ENCODE results near the gene INVS.
"Not testable (repeated sequence)": the region's sequence is repeated elsewhere in the genome, so short reads cannot be mapped to it uniquely, and the experiment has no call there.

The INVS gene, protein sequence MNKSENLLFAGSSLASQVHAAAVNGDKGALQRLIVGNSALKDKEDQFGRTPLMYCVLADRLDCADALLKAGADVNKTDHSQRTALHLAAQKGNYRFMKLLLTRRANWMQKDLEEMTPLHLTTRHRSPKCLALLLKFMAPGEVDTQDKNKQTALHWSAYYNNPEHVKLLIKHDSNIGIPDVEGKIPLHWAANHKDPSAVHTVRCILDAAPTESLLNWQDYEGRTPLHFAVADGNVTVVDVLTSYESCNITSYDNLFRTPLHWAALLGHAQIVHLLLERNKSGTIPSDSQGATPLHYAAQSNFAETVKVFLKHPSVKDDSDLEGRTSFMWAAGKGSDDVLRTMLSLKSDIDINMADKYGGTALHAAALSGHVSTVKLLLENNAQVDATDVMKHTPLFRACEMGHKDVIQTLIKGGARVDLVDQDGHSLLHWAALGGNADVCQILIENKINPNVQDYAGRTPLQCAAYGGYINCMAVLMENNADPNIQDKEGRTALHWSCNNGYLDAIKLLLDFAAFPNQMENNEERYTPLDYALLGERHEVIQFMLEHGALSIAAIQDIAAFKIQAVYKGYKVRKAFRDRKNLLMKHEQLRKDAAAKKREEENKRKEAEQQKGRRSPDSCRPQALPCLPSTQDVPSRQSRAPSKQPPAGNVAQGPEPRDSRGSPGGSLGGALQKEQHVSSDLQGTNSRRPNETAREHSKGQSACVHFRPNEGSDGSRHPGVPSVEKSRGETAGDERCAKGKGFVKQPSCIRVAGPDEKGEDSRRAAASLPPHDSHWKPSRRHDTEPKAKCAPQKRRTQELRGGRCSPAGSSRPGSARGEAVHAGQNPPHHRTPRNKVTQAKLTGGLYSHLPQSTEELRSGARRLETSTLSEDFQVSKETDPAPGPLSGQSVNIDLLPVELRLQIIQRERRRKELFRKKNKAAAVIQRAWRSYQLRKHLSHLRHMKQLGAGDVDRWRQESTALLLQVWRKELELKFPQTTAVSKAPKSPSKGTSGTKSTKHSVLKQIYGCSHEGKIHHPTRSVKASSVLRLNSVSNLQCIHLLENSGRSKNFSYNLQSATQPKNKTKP

DNA sequence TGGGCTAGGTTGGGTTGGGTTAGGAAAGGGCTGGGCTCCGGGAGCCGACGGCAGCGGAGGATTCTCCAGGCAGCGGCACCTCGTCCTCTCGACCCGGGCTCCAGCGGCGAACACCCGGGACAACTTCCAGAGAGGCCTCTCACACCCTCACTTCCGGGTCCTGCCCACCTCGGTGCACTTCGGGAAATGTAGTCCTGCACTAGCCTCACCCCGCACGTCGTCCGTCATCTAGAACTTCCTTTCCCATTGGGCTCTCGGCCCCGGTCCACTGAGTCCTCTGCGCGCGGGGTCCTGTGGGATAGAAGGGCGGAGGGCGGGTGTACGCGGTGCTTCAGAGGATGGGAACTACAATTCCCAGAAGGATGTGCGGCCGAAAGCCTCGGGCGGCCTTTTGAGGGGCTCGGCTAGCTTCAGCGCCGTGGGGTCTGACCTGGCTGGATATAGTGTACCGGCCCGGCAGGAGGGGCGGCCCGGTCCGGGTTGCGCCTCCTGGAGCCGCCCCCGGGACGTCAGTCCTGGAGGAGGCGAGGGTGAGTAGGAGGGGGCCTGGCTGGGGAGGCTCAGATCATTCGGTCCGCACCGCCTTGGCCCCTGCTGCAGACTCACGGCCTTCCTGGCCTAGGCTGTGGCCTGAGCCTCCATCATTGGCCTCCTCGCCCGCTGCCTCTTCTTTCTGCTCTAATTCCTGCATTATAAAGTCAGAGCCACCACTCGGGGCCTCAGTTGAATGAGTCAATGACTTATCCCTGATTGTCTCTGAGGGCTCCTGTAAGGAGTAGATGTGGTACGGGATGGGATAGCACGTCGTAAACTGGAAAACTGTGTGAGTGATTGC lies at the start of gene INVS, which contains the start of gene ERP44:
Gene INVS (plus strand): TSS at position 357 of the 835 bp plus-strand sequence. CDS start 5,279 bp downstream, outside the sequence.
Gene ERP44 (minus strand): TSS at position 114 of the 835 bp plus-strand sequence. CDS start 160 bp downstream, outside the sequence.
- peak; percentile 98 for DNase-seq

DNA sequence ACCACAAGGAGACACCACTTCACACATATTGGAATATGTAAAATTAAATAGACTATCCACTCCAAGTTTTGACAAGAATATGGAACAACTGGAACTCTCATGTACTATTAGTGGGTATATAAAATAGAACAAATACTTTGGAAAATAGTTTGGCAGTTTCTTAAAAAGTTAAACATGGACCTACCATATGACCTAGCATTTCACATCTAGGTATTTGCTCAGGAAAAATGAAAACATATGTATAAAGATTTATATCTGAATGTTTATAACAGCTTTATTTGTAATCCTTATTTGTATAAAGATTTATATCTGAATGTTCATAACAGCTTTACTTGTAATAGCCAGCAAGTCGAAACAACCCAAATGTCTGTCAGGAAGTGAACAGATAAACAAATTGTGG lies 49.5 kb upstream of the INVS start:
- no peak for DNase-seq

DNA sequence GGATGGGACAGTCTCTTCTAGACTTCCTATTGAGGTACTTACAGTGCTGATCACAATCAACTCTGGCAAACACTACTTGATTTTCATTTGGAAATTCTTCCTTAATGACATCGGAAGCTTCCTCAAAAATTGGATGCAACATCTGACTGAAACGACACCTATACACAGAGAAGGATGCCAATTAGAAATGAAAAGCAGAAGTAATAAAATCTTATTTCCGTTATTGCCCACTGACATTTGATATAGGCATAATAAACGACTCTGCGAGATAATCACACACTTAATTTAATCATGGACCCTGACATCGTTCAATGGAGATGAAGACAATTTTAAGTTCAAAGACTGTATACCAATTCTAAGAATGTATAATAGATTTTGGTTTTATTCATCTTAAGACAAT lies 46.7 kb upstream of the INVS start:
- DNase-seq, result no peak

DNA sequence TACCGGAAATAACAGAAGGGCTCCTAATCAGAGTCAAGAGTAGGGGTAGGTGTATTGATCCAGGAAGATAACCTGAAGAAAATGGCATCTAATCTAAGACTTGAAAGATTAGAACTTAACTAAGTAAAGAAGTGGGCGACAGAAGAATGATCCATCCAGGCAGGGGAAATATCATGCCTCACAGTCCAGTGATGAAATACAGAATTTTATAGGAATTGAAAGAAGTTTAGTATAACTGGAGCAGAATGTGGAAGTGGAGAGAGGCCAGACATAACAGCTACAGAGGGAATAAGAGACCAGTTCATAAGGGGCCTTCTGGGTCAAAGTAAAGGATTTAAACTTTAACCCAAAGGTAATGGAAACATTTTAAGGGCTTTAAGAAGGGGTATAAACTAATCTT lies 42.5 kb upstream of the INVS start:
- no peak for DNase-seq

DNA sequence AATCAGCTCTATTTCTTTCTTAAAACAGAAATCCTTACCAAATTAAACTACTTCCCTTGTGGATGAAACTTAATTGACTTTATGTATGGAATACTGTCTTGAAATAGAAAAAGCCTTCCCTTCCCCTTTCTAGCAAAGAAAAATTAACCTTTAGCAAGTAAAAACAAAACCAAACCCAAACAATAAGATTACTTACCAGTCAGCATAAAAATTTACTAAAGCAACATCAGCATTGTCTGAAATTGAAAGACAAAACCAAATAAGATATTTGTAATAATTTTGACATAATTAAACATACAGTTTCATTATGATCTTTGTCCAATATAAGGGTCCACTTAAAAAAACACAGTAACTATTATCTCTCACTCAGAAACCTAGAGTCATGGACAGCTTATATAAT lies 41.4 kb upstream of the INVS start:
- DNase-seq, result no peak

DNA sequence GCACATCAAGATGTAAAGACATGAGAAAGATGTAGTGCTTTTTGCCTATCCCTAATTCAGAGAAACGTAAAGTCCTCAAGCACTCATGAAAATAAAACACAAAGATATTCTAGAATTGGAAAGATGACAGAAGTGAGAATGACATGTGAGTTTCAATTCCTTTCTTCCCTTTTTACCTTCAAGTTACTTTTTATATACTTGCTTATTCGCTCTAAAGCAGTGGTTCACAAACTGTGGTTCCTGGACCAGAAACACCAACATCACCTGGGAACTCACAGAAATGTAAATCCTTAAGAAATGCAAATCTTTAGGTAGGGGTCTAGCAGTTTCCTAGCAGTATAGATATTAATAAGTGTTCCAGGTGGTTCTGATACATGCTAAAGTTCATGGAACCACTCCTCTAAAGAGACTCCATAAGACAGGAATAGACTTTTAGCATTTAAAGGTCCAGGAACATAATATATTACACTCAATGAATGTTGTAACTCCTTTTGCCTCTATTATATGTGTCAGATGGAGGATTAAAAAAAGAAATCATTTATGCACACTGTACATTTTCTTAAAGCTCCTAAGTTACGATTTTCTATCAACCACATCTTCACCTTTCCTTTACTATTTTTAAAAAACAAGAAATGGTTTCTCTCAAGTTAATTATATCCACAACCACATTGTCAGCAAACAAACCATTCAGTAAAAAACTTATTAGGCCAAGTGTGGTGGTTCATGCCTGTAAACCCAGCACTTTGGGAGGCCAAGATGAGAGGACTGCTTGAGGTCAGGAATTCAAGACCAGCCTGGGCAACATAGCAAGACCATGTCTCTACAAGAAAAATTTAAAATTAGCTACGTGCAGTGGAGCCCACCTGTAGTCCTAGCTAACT lies 40.1 kb upstream of the INVS start:
- no peak for DNase-seq

DNA sequence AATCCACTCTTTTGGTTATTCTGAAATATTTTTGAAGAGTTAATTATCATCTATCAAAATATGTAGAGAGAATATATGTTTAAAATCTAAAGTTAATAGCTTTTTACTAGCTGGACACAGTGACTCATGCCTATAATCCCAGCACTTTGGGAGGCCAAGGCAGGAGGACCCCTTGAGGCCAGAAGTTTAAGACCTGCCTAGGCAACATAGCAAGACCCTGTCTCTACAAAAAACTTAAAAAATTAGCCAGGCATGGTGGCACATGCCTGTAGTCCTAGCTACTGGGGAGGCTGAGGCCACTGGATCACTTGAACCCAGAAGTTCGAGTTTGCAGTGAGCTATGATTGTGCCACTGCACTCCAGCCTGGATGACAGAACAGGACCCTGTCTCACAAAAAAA lies 36.4 kb upstream of the INVS start:
- not testable (repeated sequence) for DNase-seq

DNA sequence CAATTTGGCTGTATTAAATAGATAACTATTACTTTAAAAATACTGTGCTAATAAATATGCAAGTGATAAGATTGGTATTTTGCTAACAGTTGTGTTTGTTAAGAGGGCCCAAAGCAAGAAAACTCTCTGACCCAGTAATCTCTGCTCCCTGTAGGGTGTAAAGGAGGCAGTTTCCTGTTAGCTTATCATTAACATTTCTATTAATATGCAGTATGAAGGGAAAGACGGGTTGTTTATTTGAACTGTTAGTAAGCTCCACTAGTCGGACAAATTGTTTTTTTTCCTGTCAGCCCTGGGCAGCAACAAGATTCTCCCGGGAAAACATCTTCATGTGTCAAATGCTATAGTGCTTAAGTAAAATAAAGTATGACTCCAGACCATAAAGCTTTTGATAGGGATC lies 35.9 kb upstream of the INVS start:
- no peak for DNase-seq

DNA sequence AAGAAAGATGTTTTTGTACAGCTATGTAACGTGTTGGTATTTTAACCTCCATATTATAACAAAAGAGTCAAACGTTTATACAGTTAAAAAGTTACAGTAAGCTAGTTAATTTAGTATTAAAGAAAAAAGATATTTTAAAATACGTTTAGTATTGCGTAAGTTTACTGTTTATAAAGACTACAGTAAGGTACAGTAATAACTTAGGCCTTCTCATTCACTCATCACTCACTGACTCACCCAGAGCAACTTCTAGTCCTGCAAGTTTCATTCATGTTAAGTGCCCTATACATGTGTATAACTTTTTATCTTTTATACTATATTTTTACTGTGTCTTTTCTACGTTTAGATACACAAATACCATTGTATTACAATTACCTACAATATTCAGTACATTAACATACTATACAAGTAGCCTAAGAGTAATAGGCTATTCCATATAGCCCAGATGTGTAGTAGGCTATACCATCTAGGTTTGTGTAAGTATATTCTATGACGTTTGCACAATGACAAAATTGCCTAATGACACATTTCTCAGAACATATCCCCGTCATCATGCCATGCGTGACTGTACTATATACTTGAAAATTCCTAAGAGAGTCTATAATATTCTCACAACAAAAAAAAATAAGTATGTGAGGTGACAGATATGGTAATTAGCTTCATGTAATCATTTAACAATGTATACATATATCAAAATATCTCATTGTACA lies 34.0 kb upstream of the INVS start:
- DNase-seq, result no peak

DNA sequence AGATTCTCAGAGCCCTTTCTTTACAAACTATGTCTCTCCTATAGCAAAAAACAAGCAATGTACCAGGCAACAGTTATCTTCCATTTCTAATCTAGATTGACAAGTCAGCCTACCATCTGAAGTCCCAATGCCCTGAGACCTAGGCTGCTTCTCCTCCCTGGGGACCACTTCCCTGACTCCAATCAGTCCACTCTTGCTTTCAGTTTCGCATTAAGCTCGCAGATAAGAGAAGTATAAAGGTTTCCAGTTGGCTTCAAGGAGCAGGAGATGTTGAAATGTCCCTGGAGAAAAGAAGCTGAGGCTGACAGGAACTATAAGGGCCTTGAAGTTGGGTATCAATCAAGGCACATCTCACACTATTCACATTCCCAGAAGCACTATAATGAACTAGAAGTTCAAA lies 32.5 kb upstream of the INVS start:
- DNase-seq, result no peak

DNA sequence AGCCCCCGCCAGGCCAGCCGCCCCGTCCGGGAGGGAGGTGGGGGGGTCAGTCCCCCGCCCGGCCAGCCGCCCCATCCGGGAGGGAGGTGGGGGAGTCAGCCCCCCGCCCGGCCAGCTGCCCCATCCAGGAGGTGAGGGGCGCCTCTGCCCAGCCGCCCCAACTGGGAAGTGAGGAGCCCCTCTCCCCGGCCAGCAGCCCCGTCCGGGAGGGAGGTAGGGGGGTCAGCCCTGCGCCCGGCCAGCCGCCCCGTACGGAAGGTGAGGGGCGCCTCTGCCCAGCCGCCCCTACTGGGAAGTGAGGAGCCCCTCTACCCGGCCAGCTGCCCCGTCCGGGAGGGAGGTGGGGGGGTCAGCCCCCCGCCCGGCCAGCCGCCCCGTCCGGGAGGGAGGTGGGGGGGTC lies 31.1 kb upstream of the INVS start:
- not testable (repeated sequence) for DNase-seq

DNA sequence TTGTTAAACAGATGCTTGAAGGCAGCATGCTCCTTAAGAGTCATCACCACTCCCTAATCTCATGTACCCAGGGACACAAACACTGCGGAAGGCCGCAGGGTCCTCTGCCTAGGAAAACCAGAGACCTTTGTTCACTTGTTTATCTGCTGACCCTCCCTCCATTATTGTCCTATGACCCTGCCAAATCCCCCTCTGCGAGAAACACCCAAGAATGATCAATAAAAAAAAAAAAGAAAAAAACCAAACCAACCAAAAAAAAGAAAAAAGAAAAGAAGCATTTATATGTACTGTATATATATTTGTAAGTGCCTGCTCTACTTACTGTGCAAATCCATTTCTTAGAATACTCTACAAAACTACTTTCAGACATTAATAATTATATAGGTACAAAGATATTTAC lies 30.0 kb upstream of the INVS start:
- DNase-seq, result not testable (repeated sequence)

DNA sequence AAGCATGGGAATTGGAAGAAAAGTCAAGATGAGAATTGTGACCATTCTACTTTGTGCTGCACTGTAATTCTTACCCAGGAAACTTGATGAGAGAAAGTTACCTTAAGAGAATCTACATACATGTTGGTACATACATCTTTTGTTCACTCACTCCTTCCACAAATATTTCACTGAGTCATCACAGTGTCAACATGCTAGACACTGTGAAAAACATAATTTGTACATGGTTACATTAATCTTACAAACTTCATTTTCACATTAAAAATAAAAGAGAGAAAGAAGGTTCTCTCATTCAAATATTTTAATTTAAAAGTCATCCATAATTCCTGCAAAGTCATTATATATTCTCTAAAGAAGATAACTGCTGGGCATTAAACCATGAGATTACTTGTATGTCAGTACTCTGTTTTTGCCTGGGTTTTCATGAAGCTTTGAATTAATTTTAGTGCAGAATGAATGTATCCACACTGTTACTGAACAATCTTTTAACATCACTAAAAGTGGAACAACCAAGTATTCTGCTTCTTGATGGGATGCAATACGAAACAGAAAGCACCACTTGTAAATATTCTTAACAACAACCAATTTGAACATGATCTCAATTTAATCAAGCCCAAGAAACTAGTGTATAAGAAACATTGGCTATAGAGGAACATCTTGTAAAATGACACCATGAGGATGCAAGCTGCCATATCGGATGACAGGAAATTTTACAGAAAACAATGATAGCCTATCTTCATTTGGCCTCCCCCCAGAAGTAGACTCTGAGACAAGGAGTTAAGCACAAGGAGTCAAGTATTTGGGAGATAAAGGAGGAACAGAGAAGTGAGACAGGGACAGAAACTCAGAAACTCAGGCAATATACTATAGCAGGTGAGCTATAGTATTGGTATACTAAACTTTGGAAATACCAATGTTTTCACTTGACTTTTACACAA lies 28.7 kb upstream of the INVS start:
- no peak for DNase-seq

DNA sequence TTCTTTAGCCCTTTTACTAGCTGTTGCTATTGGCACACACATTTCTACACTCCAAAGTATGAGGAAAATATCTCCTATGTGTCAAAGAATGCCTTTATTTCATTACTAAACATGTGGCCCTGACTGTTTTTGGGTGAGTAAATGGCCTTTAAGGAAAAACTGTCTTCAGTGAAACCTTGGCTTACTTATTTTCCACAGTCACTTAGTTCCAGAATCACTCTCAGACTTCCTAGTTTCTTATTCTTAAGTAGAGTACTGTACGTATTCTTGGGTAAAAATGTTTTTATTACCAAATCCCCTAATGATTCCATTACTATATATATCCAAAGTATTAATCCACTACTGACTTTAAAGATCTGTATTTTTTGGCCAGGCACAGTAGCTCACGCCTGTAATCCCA lies 27.8 kb upstream of the INVS start:
- DNase-seq, result no peak

DNA sequence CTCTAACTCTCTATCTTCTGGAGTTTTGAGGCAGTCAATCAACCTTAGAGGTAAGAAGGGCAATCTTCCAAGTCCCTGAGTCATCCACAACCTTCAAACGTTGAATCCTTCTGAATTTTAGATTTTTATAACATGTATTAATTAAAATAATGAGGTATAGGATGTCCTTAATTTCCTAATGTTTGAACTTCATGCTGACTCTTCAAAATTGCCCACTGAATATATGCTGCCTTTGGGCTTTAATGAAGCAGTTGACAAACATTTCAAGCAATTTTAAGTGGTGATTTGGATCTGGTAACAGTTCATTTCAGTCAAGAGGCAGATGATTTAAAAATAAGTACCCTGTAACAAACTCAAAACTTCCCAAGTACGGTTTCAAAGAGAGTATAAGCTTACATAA lies 26.2 kb upstream of the INVS start:
- no peak for DNase-seq

DNA sequence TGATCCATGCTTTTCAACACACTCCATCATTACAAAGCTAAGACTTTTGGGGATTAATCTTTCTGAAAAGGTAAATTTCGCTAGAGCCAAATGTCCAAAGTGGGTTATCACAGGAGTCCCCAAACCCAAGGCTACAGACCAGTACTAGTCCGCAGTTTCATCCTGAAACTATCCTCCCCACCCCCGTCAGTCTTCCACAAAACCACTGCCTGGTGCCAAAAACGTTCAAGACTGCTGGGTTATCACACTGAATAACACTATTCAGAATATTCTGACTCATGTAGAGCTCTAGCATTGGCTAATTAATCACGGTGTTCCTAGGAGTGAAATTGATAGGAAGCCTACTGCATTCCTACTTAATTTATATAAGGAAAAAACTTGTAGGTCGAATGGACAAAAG lies 24.9 kb upstream of the INVS start:
- DNase-seq, result no peak

DNA sequence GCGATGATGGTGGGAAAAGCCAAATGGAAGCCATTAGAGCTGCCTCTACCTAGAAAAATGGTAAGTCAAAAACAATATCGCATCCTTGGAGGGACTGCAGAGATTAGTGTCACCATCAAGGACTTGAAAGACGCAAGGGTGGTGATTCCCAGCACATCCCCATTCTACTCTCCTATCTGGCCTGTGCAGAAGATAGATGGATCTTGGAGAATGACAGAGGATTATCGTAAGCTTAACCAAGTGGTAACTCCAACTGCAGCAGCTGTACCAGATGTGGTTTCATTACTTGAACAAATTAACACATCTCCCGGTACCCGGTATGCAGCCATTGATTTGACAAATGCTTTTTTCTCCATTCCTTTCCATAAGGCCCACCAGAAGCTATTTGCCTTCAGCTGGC lies 24.1 kb upstream of the INVS start:
- no peak for DNase-seq

DNA sequence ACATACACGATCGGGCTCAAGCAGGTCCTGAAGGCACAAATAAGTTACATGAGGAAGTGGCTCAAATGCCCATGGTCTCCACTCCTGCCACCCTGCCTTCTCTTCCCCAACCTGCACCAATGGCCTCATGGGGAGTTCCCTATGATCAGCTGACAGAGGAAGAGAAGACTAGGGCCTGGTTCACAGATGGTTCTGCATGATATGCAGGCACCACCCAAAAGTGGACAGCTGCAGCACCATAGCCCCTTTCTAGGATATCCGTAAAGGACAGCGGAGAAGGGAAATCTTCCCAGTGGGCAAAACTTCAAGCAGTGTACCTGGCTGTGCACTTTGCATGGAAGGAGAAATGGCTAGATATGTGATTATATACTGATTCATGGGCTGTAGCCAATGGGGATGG lies 22.8 kb upstream of the INVS start:
- not testable (repeated sequence) for DNase-seq

DNA sequence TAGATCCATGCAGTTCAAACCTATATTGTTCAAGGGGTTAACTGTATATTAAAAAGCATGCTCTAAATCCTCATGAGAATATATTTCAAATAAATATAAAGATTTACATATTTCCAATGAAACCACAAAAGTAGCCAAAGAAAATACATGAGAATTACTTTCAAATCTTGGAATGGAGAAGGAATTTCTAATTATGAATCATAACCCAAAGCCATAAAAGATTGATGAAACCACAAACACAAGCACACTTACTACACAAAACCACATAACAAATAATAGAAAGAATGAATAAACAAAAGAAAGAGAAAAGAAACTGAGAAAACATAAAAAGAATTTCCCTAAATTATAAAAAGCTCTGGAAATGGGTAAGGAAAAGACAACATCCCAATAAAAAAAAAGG lies 16.3 kb upstream of the INVS start:
- DNase-seq, result no peak
